HG02884 (cell line): ENCODE results near the gene GCNT2.
"Not testable (repeated sequence)": the region's sequence is repeated elsewhere in the genome, so short reads cannot be mapped to it uniquely, and the experiment has no call there.

Experiments used
- ATAC-seq: cut with Tn5 transposase; IDR thresholded peaks from one replicate; pipeline ENCODE4 v1.9.1; 2021; ENCODE audit warnings: mild to moderate bottlenecking, moderate library complexity; ENCODE audit not compliant: unreplicated experiment

GCNT2 gene

GRCh38 chr6:10521104-10521808, at the start of gene GCNT2:
TSS of gene GCNT2 (plus strand) at chr6:10521351. CDS start at chr6:10528912, 7,561 bp downstream.
- peak; percentile 43 for ATAC-seq

DNA sequence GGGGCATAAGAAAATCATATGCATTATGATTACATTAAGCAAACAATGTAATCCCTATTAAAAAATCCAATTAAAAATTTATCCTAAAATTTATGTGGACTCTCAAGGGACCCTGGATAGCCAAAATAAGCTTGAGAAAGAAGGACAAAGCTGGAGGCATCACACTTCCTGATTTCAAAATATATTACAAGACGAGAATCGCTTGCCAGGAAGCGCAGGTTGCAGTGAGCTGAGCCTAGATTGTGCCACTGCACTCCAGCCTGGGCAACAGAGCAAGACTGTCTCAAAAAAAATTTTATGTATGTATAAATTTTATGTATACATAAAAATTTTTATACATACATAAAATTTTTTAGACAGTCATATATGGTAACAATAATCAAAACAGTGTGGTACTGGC, 48.5 kb upstream of the GCNT2 start:
- ATAC-seq, result no peak

DNA sequence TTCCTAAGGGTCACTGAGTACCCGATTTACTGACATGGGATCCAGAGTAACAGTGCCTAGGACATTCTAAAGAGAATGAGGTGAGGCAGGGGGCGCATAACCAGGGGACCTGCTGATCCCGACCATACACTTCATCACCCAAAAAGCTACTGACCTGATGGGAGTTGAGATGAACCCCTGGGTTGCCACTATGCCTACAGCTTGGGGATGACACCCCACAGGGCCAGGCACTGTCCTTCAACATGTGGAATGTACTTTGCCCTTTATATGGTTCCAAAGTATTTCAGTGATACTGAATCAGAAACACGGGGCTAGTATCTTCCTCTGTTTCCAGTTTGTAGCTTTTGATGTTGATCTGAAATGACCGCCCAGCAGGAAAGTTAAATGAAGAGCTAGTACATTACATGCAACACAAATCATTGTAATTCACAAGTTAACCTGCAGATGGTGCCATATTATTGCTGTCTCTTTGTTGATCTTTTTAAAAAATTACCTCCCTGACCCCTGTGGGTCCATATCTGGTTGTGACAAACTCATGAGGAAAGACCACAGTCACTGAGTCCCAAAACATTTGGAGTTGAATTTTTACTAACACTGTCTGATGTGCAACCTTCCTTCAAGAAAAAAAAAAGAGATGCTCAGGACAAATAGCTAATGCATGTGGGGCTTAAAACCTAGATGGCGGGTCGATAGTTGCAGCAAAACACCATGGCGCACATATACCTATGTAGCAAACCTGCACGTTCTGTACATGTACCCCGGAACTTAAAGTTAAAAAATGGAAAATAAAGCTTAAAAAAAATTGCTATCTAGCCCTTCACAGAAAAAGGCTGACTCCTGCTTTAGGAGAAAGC, 42.7 kb upstream of the GCNT2 start:
- ATAC-seq, result no peak

GRCh38 chr6:10479939-10480700, 41.0 kb upstream of the GCNT2 start:
- no peak for ATAC-seq

- no peak for ATAC-seq
These were observed 40.0 kb upstream of the GCNT2 start for GRCh38 chr6:10481101-10481500.

DNA sequence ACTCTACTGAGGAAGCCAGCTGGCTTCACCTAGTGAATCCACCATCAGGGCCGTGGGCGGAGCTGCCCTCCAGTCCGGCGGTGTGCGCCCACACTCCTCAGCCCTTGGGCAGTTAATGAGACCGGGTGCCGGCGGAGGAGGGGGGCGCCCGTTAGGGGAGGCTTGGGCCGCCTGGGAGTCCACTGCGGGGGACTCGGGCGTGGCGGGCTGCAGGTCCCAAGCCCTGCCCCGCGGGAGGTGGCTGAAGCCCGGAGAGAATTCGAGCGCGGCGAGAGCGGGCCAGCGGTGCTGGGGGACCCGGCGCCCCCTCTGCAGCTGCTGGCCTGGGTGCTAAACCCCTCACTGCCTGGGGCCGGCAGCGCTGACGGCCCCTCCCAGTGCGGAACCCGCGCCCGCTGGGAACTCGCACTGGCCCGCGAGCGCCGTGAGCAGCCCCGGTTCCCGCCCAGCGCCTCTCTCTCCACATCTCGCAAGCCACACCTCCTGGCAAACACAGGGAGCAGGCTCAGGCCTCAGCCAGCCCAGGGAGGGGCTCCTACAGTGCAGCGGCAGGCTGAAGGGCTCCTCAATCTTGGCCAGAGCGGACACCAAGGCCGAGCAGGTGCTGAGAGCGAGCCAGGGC, 38.4 kb upstream of the GCNT2 start:
- ATAC-seq, result no peak

- ATAC-seq, result no peak
These were observed 36.2 kb upstream of the GCNT2 start for GRCh38 chr6:10484912-10485311.

- no peak for ATAC-seq
These were observed 35.7 kb upstream of the GCNT2 start for GRCh38 chr6:10485406-10485805.

DNA sequence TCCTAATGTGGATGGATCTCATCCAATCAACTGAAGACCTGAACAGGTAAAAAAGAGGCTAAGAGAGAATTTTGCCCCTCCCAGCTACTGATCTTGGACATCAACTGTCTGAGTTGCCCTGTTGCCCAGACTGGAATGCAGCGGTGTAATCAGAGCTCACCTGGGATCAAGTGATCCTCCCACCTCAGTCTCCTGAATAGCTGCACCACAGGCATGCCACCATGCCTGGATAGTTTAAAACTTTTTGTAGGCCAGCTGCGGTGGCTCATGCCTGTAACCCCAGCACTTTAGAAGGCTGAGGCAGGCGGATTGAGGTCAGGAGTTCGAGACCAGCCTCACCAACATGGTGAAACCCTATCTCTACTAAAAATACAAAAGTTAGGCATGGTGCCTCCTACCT, 34.9 kb upstream of the GCNT2 start:
- no peak for ATAC-seq

DNA sequence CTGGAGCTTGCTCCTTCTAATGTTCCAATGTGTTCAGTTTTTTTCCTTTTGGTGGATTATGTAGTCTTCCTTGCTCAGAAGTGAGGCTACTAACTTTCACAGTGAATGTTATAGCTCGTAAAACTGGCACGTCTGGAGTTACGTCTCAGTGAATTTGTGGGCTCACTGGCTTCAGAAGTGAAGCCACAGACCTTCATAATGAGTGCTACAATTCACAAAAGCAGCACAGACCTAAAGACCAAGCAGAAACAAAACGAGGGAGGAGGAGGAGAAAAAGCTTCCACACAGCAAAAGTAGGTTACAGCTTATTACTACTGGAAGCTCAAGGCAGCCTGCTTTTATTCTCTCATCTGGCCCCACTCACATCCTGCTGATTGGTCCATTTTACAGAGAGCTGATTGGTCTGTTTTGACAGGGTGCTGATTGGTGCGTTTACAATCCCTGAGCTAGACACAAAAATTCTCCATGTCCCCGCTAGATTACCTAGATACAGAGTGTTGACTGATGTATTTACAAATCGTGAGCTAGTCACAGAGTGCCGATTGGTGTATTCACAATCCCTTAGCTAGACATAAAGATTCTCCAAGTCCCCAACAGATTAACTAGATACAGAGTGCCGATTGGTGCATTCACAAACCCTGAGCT, 34.1 kb upstream of the GCNT2 start:
- not testable (repeated sequence) for ATAC-seq

DNA sequence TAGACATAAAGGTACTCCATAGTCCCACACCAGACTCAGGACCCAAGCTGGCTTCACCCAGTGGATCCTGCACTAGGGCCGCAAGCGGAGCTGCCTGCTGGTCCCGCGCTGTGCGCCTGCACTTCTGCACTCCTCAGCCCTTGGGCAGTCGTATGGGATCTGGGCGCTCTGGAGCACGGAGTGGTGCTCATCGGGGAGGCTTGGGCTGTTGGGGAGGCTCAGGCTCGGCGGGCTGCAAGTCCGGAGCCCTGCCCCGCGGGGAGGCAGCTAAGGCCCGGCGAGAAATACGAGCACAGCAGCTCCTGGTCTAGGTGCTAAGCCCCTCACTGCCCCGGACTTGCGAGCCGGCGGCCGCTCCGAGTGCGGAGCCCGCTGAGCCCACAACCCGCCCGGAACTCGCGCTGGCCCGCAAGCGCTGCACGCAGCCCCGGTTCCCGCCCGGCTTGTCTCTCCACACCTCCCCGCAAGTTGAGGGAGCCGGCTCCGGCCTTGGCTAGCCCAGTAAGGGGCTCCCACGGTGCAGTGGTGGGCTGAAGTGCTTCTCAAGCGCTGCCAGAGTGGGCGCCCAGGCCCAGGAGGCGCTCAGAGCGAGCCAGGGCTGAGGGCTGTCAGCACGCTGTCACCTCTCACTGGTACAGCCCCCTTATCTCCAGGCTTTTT, 33.4 kb upstream of the GCNT2 start:
- ATAC-seq, result no peak

DNA sequence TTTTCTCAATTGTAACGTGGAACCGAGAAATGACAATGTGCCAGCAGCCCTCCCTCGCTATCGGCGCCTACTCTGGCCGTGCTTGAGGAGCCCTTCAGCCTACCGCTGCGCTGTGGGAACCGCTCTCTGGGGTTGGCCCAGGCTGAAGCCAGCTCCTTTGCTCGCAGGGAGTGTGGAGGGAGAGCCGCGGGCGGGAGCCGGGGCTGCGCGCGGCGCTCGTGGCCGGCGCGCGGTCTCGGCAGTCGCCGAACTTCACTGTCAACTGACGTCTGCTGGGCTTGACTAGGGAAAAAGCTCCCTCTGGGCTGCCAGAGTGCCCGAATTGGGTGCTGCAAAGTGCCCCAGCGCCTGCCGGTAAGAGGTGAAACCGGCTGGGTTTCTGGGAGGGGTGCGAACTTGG, 29.7 kb upstream of the GCNT2 start:
- ATAC-seq, result no peak

GRCh38 chr6:10491905-10492304, 29.2 kb upstream of the GCNT2 start:
- ATAC-seq, result not testable (repeated sequence)

GRCh38 chr6:10495029-10495428, 26.1 kb upstream of the GCNT2 start:
- ATAC-seq, result no peak

- no peak for ATAC-seq
These were observed 15.6 kb upstream of the GCNT2 start for GRCh38 chr6:10505529-10505928.

DNA sequence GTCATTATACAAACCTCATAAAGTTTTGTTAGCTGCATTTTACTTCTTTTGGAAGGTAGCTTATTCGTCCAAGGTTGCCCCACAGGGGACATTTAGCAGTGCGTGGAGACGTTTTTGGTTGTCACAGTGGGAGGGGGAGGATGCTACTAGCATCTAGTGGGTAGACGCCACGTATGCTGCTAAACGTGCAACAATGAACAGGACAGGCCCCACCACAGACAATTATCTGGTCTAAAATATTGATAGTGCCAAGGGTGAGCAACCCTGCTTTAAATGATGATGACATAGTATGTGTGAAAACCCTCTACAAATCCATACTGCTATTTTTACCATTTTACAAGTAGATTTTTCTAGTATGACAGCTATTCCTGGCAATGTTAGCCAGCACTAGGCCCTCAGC, 13.9 kb upstream of the GCNT2 start:
- ATAC-seq, result no peak

- no peak for ATAC-seq
These were observed 13.4 kb upstream of the GCNT2 start for GRCh38 chr6:10507715-10508114.

DNA sequence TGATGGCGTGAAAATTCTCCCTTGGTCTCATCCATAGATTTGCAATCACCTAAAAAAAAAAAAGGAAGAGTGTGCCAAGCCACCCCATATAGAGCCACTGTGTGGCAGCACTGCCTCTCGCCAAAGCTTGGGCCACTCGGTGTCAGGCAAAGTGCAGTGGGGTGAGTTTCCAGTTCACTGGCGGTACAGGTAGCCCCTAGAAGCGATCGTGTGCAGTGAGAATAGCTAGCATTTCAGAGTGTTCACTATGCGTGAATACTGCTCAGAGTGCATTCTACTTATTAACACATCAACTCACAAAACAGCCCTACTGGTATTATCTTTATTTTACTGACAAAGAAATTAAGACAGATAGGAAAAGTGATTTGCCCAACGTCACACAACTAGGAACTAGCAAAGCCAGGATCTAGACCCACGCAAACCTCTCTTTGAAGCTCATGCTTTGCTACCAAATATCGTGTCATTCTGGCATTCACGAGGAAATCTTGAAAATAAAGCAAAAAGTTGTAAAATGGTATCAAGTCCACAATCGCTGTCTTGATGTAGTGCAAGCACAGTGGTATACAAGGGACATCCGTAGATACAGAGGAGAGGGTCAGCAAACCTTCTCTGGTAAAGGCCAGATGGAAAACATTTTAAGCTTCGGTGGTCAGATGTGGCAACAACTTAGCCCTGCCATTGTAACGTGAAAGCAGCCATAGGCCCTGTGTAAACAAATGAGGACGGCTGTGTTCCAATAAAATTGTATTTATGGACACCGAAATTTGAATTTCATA, 10.4 kb upstream of the GCNT2 start:
- ATAC-seq, result peak; percentile 93

DNA sequence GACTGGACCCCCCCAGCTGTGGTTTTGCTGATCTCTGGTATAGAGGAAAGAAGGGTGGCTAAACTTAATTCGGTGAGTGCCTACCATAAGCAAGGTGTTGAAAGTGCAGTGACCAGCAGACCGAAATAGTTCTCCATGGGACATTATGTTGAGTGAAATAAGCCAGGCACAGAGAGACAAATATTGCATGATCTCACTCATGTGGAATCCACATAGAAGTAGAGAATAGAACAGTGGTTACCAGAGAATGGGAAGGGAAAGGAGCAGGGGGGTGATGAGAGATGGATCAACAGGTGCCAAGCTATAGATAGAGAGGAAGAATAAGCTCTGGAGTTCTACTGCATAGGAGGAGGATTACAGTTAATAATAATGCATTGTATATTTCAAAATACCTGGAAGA, 9.7 kb upstream of the GCNT2 start:
- ATAC-seq, result no peak
